ENCODE results near the gene KRTAP9-6.
"Not testable (repeated sequence)": the region's sequence is repeated elsewhere in the genome, so short reads cannot be mapped to it uniquely, and the experiment has no call there.

KRTAP9-6 gene

GRCh38 chr17:41271323-41271722 is 6.1 kb downstream of the KRTAP9-6 start:
- not testable (repeated sequence) for H3K27ac ChIP-seq (ENCODE audit: low read depth, low read length); H3K79me2 ChIP-seq (ENCODE audit: control insufficient read depth, insufficient read depth, low read length, poor library complexity); DNase-seq; H2BK12ac ChIP-seq (ENCODE audit: low read length); H3K4ac ChIP-seq (ENCODE audit: low read depth, low read length); H2AFZ ChIP-seq (ENCODE audit: insufficient read depth, low read length, poor library complexity); H3K4me3 ChIP-seq (ENCODE audit: low read depth, low read length); H3K9me3 ChIP-seq (ENCODE audit: insufficient read depth, low read depth, low read length); H3K79me1 ChIP-seq (ENCODE audit: low read length); H3K27me3 ChIP-seq (ENCODE audit: insufficient read depth, low read length); H2BK5ac ChIP-seq (ENCODE audit: low read depth, low read length, poor library complexity); H2BK120ac ChIP-seq (ENCODE audit: insufficient read depth, low read length, poor library complexity); H3K23ac ChIP-seq (ENCODE audit: low read length); H4K12ac ChIP-seq (ENCODE audit: low read depth, low read length); H3K4me2 ChIP-seq (ENCODE audit: low read length); H4K91ac ChIP-seq (ENCODE audit: low read depth, low read length); H3K36me3 ChIP-seq (ENCODE audit: control insufficient read depth in 1 of 2, insufficient read depth in 2 of 2, low read length in 2 of 2); H3K14ac ChIP-seq (ENCODE audit: low read length); H2AK5ac ChIP-seq (ENCODE audit: low read length); H3K4me1 ChIP-seq (ENCODE audit: control insufficient read depth in 1 of 2, insufficient read depth in 2 of 2, low read length in 2 of 2); H3K9ac ChIP-seq (ENCODE audit: low read length); H4K8ac ChIP-seq (ENCODE audit: low read depth, low read length); H3K18ac ChIP-seq (ENCODE audit: low read length)
- WGBS (ENCODE audit: extremely low coverage, insufficient coverage, insufficient read length): no CpG with 5 or more reads among the region's 1 CpG

- no peak overlapping the region for H3K9ac ChIP-seq (ENCODE audit: low read length)
- no peaks in the 10 kb centered on the region for H3K79me1 ChIP-seq (ENCODE audit: low read length)
- H2BK12ac ChIP-seq (ENCODE audit: low read length): no peak overlapping the region
- no peak overlapping the region for H3K18ac ChIP-seq (ENCODE audit: low read length)
- no peak overlapping the region for H3K23ac ChIP-seq (ENCODE audit: low read length)
- no peak overlapping the region for H3K4ac ChIP-seq (ENCODE audit: low read depth, low read length)
- no peak overlapping the region for H2AK5ac ChIP-seq (ENCODE audit: low read length)
- no peaks in the 10 kb centered on the region for H3K79me2 ChIP-seq (ENCODE audit: control insufficient read depth, insufficient read depth, low read length, poor library complexity)
- H4K12ac ChIP-seq (ENCODE audit: low read depth, low read length): no peak overlapping the region
- no peaks in the 10 kb centered on the region for H3K27me3 ChIP-seq (ENCODE audit: insufficient read depth, low read length)
- H2BK120ac ChIP-seq (ENCODE audit: insufficient read depth, low read length, poor library complexity): no peak overlapping the region
- H3K36me3 ChIP-seq (ENCODE audit: control insufficient read depth in 1 of 2, insufficient read depth in 2 of 2, low read length in 2 of 2): no peaks in the 10 kb centered on the region
- WGBS (ENCODE audit: extremely low coverage, insufficient coverage, insufficient read length): no CpG with 5 or more reads among the region's 1 CpG
- no peak overlapping the region for H3K4me2 ChIP-seq (ENCODE audit: low read length)
- H3K9me3 ChIP-seq (ENCODE audit: insufficient read depth, low read depth, low read length): no peaks in the 10 kb centered on the region
- no peak overlapping the region for H2AFZ ChIP-seq (ENCODE audit: insufficient read depth, low read length, poor library complexity)
- no peak overlapping the region for H4K8ac ChIP-seq (ENCODE audit: low read depth, low read length)
- no peak overlapping the region for H3K14ac ChIP-seq (ENCODE audit: low read length)
- H3K4me1 ChIP-seq (ENCODE audit: control insufficient read depth in 1 of 2, insufficient read depth in 2 of 2, low read length in 2 of 2): no peaks in the 10 kb centered on the region
- DNase-seq: no peak
- H3K27ac ChIP-seq (ENCODE audit: low read depth, low read length): no peak overlapping the region
- no peak overlapping the region for H4K91ac ChIP-seq (ENCODE audit: low read depth, low read length)
- H2BK5ac ChIP-seq (ENCODE audit: low read depth, low read length, poor library complexity): no peak overlapping the region
- H3K4me3 ChIP-seq (ENCODE audit: low read depth, low read length): no peak overlapping the region
Measured at GRCh38 chr17:41271858-41272257, 6.7 kb downstream of the KRTAP9-6 start.

GRCh38 chr17:41275648-41276190 is 10.5 kb downstream of the KRTAP9-6 start, which contains the start of gene KRTAP9-7:
TSS of gene KRTAP9-7 (plus strand) at chr17:41275698. CDS start at chr17:41275698, 0 bp downstream.
- H2BK5ac ChIP-seq (ENCODE audit: low read depth, low read length, poor library complexity); H3K4me3 ChIP-seq (ENCODE audit: low read depth, low read length); H3K14ac ChIP-seq (ENCODE audit: low read length); H2BK120ac ChIP-seq (ENCODE audit: insufficient read depth, low read length, poor library complexity); H3K4ac ChIP-seq (ENCODE audit: low read depth, low read length); H3K79me2 ChIP-seq (ENCODE audit: control insufficient read depth, insufficient read depth, low read length, poor library complexity); H3K4me1 ChIP-seq (ENCODE audit: control insufficient read depth in 1 of 2, insufficient read depth in 2 of 2, low read length in 2 of 2); H3K27ac ChIP-seq (ENCODE audit: low read depth, low read length); H2AFZ ChIP-seq (ENCODE audit: insufficient read depth, low read length, poor library complexity); H4K8ac ChIP-seq (ENCODE audit: low read depth, low read length); H3K27me3 ChIP-seq (ENCODE audit: insufficient read depth, low read length); H4K12ac ChIP-seq (ENCODE audit: low read depth, low read length); H2BK12ac ChIP-seq (ENCODE audit: low read length); H3K18ac ChIP-seq (ENCODE audit: low read length); H3K23ac ChIP-seq (ENCODE audit: low read length); H3K9ac ChIP-seq (ENCODE audit: low read length); H3K4me2 ChIP-seq (ENCODE audit: low read length); H4K91ac ChIP-seq (ENCODE audit: low read depth, low read length); H3K9me3 ChIP-seq (ENCODE audit: insufficient read depth, low read depth, low read length); H3K79me1 ChIP-seq (ENCODE audit: low read length); H3K36me3 ChIP-seq (ENCODE audit: control insufficient read depth in 1 of 2, insufficient read depth in 2 of 2, low read length in 2 of 2); H2AK5ac ChIP-seq (ENCODE audit: low read length): not testable (repeated sequence)
- no CpG with 5 or more reads among the region's 3 CpGs for WGBS (ENCODE audit: extremely low coverage, insufficient coverage, insufficient read length)
- DNase-seq: peak in 1 of 2 donors; percentile 0

- H4K12ac ChIP-seq (ENCODE audit: low read depth, low read length): no peak overlapping the region
- H2BK12ac ChIP-seq (ENCODE audit: low read length): no peak overlapping the region
- no peak overlapping the region for H4K91ac ChIP-seq (ENCODE audit: low read depth, low read length)
- H2AFZ ChIP-seq (ENCODE audit: insufficient read depth, low read length, poor library complexity): no peak overlapping the region
- no peak overlapping the region for H3K14ac ChIP-seq (ENCODE audit: low read length)
- H3K4me2 ChIP-seq (ENCODE audit: low read length): no peak overlapping the region
- no peak overlapping the region for H3K4ac ChIP-seq (ENCODE audit: low read depth, low read length)
- H3K9me3 ChIP-seq (ENCODE audit: insufficient read depth, low read depth, low read length): no peaks in the 10 kb centered on the region
- peaks cover under 1% of the 10 kb centered on the region for H3K79me1 ChIP-seq (ENCODE audit: low read length)
- H3K18ac ChIP-seq (ENCODE audit: low read length): no peak overlapping the region
- H2BK120ac ChIP-seq (ENCODE audit: insufficient read depth, low read length, poor library complexity): no peak overlapping the region
- H3K23ac ChIP-seq (ENCODE audit: low read length): no peak overlapping the region
- DNase-seq: peak in 1 of 2 donors; percentile 0
- no peaks in the 10 kb centered on the region for H3K79me2 ChIP-seq (ENCODE audit: control insufficient read depth, insufficient read depth, low read length, poor library complexity)
- no peak overlapping the region for H3K27ac ChIP-seq (ENCODE audit: low read depth, low read length)
- WGBS (ENCODE audit: extremely low coverage, insufficient coverage, insufficient read length): no CpG with 5 or more reads among the region's 3 CpGs
- no peak overlapping the region for H4K8ac ChIP-seq (ENCODE audit: low read depth, low read length)
- peaks cover under 1 to 4% of the 10 kb centered on the region in 2 experiments for H3K4me1 ChIP-seq (ENCODE audit: control insufficient read depth in 1 of 2, insufficient read depth in 2 of 2, low read length in 2 of 2)
- H3K36me3 ChIP-seq (ENCODE audit: control insufficient read depth in 1 of 2, insufficient read depth in 2 of 2, low read length in 2 of 2): no peaks in the 10 kb centered on the region
- no peak overlapping the region for H3K4me3 ChIP-seq (ENCODE audit: low read depth, low read length)
- H2AK5ac ChIP-seq (ENCODE audit: low read length): no peak overlapping the region
- no peak overlapping the region for H3K9ac ChIP-seq (ENCODE audit: low read length)
- H2BK5ac ChIP-seq (ENCODE audit: low read depth, low read length, poor library complexity): no peak overlapping the region
- H3K27me3 ChIP-seq (ENCODE audit: insufficient read depth, low read length): no peaks in the 10 kb centered on the region
Measured at GRCh38 chr17:41278176-41278955, 13.2 kb downstream of the KRTAP9-6 start.
